ENCODE measurements around the gene TPO.
"Not testable (repeated sequence)": the region's sequence is repeated elsewhere in the genome, so short reads cannot be mapped to it uniquely, and the experiment has no call there.

TPO gene

DNA sequence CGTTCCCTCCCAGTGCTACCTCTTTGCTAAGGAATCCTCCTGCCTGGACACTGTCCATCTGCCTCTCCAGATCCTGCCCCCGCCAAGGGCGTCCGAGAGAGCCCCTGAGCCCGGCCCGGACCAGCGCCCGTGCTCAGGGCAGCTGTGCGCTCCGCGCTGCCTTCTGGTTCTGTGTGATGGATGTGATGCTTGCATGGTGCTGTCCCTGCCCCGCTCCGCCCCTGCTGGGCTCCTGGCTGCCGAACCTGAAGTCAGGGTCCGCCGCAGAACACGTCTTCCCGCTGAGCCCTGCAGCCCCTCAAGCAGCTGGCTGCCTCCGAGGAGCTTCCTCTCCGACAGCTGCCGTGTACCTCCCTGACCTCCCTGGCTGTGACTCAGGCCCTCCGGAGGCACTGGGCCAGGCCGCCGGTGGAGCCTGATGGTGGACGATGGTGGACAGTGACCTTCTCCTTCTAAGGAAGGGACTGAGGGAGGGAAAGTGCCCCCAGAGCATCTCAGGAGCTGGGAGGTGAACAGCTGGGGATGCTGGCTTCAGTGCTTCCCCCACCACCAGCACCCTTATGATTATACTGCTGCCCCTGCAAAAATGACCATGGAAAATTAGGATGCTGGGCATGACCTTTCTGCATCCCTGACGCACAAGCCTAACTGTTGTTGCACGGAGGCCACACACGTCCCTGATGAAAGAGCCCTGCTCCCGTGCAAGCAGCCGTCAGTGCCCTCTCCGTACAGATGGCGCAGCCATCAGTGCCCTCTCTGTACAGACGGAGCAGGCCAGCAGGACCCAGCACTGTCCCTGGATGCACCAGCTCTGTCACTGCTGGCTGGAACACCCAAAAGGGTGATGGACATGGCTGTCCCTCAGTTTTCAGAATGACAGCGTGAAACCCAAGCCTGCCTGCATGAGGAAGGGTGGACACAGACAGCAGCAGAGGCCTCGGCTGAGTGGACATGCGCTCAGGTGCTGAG lies 99.3 kb downstream of the TPO start:
- H3K4me3 ChIP-seq (replicated peaks in 1 of 2; ENCODE audit: low read depth in 2 of 2, low read length in 2 of 2): no peak overlapping the region
- no peak for DNase-seq (ENCODE audit: low read depth in 2 of 2)
- TF ChIP-seq, protein P1, sequence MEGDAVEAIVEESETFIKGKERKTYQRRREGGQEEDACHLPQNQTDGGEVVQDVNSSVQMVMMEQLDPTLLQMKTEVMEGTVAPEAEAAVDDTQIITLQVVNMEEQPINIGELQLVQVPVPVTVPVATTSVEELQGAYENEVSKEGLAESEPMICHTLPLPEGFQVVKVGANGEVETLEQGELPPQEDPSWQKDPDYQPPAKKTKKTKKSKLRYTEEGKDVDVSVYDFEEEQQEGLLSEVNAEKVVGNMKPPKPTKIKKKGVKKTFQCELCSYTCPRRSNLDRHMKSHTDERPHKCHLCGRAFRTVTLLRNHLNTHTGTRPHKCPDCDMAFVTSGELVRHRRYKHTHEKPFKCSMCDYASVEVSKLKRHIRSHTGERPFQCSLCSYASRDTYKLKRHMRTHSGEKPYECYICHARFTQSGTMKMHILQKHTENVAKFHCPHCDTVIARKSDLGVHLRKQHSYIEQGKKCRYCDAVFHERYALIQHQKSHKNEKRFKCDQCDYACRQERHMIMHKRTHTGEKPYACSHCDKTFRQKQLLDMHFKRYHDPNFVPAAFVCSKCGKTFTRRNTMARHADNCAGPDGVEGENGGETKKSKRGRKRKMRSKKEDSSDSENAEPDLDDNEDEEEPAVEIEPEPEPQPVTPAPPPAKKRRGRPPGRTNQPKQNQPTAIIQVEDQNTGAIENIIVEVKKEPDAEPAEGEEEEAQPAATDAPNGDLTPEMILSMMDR (IDR thresholded peaks at IDR 0.05; ENCODE audit: low read depth, low read length): no peak

DNA sequence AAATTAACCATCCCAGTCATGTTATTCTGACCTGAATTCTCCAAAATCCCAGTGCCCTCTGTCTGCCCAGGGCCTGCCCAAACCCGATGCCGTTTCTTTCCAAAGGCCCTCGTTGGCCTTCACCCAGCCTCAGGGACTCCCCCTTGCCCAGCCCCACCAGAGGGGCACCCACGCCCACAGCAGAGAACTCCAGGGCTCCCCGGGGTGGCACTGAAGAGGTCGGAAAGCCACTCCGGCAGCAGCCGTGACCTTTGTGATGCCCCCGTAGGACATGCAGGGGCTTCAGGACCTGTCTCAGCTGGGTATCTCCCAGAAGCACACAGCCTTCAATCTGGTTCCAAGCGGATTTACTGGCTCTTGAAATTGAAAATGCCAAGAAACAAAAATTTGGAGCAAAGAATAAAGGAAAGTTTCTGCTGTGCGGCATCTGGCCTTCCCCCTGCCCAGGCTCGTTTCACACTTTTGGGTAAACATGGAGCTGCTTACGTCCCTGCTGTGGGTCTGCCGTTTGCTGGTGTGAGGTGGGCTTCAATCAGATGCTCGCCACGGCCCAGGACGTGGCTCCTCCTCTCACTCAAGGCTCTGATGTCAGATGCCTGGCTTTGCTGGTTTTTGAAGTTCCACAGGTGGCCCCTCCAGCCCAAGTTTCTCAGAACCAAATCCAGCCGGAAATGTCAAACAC lies 101.3 kb downstream of the TPO start:
- DNase-seq (ENCODE audit: low read depth in 2 of 2): no peak
- TF ChIP-seq, protein P1 (IDR thresholded peaks at IDR 0.05; ENCODE audit: low read depth, low read length): no peak

DNA sequence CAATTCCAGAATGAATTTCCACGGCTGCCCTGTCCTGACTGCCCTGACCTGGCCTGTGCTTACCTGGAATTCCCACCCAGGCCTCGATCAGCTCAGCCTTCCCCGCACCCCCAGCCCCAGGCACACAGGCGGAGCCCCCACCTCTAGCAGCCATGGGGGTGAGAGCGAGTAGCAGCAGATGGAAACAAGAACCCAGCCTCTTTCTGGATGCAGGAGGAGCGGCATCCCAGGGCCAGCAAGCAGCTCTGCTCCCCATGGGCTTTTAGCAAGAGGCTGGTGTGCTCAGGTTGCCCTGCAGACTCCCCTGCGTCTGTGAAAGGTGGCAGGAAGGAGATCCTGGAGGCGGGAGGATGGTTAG lies 101.8 kb downstream of the TPO start:
- H3K4me3 ChIP-seq (replicated peaks in 1 of 2; ENCODE audit: low read depth in 2 of 2, low read length in 2 of 2): no peak overlapping the region
- no peak for DNase-seq (ENCODE audit: low read depth in 2 of 2)
- TF ChIP-seq, protein P1 (IDR thresholded peaks at IDR 0.05; ENCODE audit: low read depth, low read length): no peak

More for the DNA sequence above, 101.3 kb downstream of the TPO start:
- no peak overlapping the region for H3K4me3 ChIP-seq (replicated peaks in 1 of 2; ENCODE audit: low read depth in 2 of 2, low read length in 2 of 2)

DNA sequence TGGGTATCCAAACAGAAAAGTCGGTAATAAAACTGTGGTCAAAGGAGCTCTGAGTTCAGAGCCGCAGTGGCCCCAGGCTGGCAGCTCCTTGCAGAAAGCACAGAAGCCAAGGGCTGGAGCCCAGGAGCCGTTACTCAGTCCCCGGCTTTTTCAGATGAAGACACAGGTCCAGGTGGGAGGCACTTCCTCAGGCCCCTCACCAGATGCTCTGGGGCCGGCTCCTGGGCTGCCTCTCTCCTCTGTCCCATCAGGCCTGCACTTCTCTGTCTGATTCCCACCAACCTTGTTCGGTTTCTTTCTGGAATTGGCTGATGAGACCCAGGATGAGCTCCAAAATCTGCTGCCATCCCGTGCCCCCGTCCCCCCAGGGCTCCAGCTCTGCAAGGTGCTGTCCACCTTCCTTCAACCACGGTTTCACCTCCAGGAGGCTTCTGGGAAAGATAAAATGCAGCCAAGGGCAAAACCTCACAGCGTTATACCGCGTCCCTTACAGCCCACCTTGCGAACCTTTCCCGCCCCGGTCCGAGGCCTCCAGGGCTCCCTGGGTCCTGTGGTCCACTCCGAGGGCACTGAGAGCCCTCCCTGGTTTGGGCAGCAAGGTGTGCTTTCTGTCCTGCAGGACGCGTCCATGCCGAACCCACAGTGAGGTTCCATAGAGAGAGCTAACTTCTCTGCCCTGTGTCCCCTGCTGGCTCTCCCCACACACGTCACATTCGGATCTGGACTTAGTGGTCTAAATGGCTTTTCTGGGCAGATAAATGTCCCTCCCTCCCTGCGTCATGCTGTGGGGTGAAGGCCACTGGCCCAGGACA lies 102.9 kb downstream of the TPO start:
- DNase-seq (ENCODE audit: low read depth in 2 of 2): no peak

DNA sequence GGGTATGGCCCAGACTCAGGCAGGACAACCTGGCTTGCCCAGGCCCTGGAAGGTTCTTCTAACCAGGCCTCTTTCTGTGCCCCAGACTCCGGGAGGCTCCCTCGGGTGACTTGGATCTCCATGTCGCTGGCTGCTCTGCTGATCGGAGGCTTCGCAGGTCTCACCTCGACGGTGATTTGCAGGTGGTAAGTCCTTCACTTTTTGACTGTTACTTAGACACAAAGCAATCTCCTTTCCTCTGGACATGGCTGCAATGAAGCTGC lies 103.5 kb downstream of the TPO start:
- no peak overlapping the region for H3K4me3 ChIP-seq (replicated peaks in 1 of 2; ENCODE audit: low read depth in 2 of 2, low read length in 2 of 2)
- TF ChIP-seq, protein P1 (IDR thresholded peaks at IDR 0.05; ENCODE audit: low read depth, low read length): no peak
- no peak for DNase-seq (ENCODE audit: low read depth in 2 of 2)

More for the DNA sequence above, 102.9 kb downstream of the TPO start:
- no peak overlapping the region for H3K4me3 ChIP-seq (replicated peaks in 1 of 2; ENCODE audit: low read depth in 2 of 2, low read length in 2 of 2)
- TF ChIP-seq, protein P1 (IDR thresholded peaks at IDR 0.05; ENCODE audit: low read depth, low read length): no peak

DNA sequence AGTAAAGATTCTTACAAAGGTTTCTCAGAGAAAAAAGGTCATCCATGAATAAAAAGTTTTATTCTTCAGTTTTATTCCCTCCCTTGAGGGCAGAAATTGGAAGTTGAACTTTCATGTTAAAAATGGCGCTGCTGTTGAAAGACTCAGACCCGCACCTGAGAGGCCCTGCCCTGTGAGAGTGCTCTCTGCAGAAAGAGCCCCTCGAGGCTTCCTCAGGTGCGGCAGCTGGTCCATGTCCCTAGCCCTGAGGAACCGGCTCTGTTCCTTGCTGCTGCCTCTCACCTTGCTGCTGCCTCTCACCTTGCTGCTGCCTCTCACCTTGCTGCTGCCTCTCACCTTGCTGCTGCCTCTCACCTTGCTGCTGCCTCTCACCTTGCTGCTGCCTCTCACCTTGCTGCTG lies 104.0 kb downstream of the TPO start:
- DNase-seq (ENCODE audit: low read depth in 2 of 2); H3K4me3 ChIP-seq (replicated peaks in 1 of 2; ENCODE audit: low read depth in 2 of 2, low read length in 2 of 2): not testable (repeated sequence)

DNA sequence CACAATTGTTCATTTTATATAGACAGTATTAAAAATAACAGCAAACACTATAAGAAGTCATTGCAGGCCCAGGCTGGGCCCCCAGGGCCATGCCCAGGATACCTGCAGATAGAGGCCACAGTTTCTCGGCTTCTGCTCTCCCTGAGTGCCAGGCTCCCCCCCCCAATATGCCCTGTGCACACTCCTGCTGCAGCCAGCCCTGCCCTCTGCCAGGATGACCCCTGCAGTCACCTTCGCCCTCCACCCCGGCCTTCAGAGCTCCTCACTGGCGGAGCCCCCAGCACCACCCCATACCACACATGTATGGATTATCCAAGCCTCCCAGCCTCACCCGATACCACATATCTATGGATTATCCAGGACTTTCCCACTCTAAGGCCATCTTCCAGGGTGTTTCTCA lies 104.5 kb downstream of the TPO start:
- TF ChIP-seq, protein P1 (IDR thresholded peaks at IDR 0.05; ENCODE audit: low read depth, low read length): no peak
- DNase-seq (ENCODE audit: low read depth in 2 of 2): no peak
- H3K4me3 ChIP-seq (replicated peaks in 1 of 2; ENCODE audit: low read depth in 2 of 2, low read length in 2 of 2): no peak overlapping the region
